Breast epithelium (tissue), 4 donors: ENCODE results near the gene FNTB. TPM values are rescaled to one million over a fixed set of nuclear protein-coding genes. Genes with fewer than 3 reads are reported as not detected.

ENCODE experiments used
- DNase-seq, 2 donors: peaks; one replicate each; pipeline ENCODE4 v3.0.0-alpha.2; 2019; ENCODE audit warnings: low spot score in 2 of 2
- H3K27ac ChIP-seq, 2 donors: fragments of 200-600 bp; sonication (generic) in 1 of 2; one replicate each; pipeline ENCODE4 v1.5.1; 2016 to 2019; ENCODE audit warnings: mild to moderate bottlenecking in 1 of 2
- H3K27me3 ChIP-seq, 2 donors: fragments of 200-600 bp; sonication (generic) in 1 of 2; one replicate each; pipeline versions ENCODE4 v1.5.1 to v1.6.0; 2017 to 2019; ENCODE audit warnings: control low read depth in 1 of 2, mild to moderate bottlenecking in 1 of 2
- H3K36me3 ChIP-seq: fragments of 200-600 bp; one replicate; pipeline ENCODE4 v1.5.1; 2019
- H3K4me1 ChIP-seq, 2 donors: fragments of 200-600 bp; sonication (generic); one replicate each; pipeline ENCODE4 v1.5.1; 2016 to 2019; ENCODE audit warnings: control low read depth in 1 of 2
- H3K4me3 ChIP-seq, 3 donors: fragments of 200-600 bp; sonication (generic); 1 replicate in 2 of 3; 2 replicates in 1 of 3; pipeline ENCODE4 v1.5.1; 2016 to 2019; ENCODE audit warnings: mild to moderate bottlenecking in 3 of 3, moderate library complexity in 2 of 3
- H3K9me3 ChIP-seq, 2 donors: fragments of 200-600 bp; sonication (generic) in 1 of 2; one replicate each; pipeline ENCODE4 v1.5.1; 2016 to 2019; ENCODE audit warnings: control low read depth in 1 of 2
- CTCF ChIP-seq, 3 donors: fragments of 450-650 bp; IDR thresholded peaks; one replicate each; pipeline ENCODE4 v1.5.1; 2016 to 2017; ENCODE audit warnings: antibody characterized with exemption in 3 of 3, mild to moderate bottlenecking in 3 of 3, moderate library complexity in 3 of 3
- POLR2A ChIP-seq: fragments of 450-650 bp; IDR thresholded peaks from one replicate; pipeline ENCODE4 v1.6.1; 2016; ENCODE audit warnings: antibody characterized with exemption, mild to moderate bottlenecking, moderate library complexity
- POLR2AphosphoS5 ChIP-seq, 3 donors: sonication (generic); formaldehyde crosslinking; IDR thresholded peaks; one replicate each; pipeline ENCODE4 v1.6.1; 2017; ENCODE audit warnings: antibody characterized with exemption in 3 of 3
- intact Hi-C: fragments of 100-400 bp; cut with DNase I; formaldehyde crosslinking; loops from one replicate; pipeline ENCODE4 v1.15.1; 2023; ENCODE audit warnings: low total_unique reads
- total RNA-seq, 3 donors: library from RNA; depleted of rRNA; stranded (reverse); fragments of >200 nt; gene quantifications; one replicate each; pipeline ENCODE4 v1.1.0, GENCODE V29; 2016

The FNTB gene
- total RNA-seq, 3 donors from 2014 or later = 15.7 to 22.9 (median 18.9) TPM

DNA sequence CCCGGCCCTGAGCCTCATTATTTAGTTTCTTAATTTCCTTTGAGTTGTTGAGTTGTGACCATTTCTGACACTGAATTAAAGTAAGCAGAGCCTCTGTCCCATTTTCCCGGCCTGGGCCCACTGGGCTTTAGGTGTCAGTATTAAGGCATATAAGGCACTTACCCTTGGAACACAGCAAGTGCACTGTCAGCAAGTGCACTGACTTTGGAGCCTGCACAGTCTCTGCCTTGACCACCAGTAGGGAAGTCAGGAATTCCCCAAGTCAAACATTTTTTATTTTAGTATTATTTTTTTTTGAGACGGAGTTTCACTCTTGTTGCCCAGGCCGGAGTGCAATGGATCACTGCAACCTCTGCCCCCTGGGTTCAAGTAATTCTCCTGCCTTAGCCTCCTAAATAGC lies 59.0 kb downstream of the FNTB start:
- Histone ChIP-seq H3K27me3 (no peaks in the 10 kb centered on the region), H3K4me1 (no peaks in the 10 kb centered on the region), H3K4me3 (no peak overlapping the region), H3K9me3 (no peaks in the 10 kb centered on the region), H3K27ac (no peak overlapping the region), H3K36me3 (no peaks in the 10 kb centered on the region)
- no peak for DNase-seq
- no peak for TF ChIP-seq POLR2A
- intact Hi-C loops = no loop called here

DNA sequence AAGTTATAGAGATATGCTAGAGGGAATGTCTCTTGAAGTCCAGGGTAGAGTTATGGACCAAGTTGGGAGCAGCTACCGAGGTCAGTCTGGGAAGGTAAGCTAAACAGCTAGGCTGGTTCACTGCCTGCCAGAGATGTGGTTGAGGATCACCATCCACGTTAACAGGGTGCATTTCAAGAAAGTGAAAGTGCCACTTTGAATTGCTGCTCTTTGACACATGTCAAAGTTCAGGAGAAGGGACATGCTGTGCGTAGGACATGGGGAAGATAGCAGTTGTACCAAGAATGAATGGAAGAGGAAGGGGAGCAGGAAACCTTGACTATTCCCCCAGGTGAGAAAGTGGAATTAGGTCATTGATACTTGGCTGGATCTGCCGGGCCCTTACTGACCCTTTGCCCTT lies 66.1 kb downstream of the FNTB start:
- no peak for DNase-seq
- no peak for TF ChIP-seq CTCF (IDR thresholded peaks at IDR 0.05)
- no peak for TF ChIP-seq POLR2AphosphoS5 (IDR thresholded peaks at IDR 0.05)
- TF ChIP-seq POLR2A = no peak
- Histone ChIP-seq H3K4me1 (no peaks in the 10 kb centered on the region), H3K27me3 (no peaks in the 10 kb centered on the region), H3K27ac (no peak overlapping the region), H3K36me3 (no peaks in the 10 kb centered on the region), H3K9me3 (no peaks in the 10 kb centered on the region), H3K4me3 (no peak overlapping the region)
- intact Hi-C loops = no loop called here

DNA sequence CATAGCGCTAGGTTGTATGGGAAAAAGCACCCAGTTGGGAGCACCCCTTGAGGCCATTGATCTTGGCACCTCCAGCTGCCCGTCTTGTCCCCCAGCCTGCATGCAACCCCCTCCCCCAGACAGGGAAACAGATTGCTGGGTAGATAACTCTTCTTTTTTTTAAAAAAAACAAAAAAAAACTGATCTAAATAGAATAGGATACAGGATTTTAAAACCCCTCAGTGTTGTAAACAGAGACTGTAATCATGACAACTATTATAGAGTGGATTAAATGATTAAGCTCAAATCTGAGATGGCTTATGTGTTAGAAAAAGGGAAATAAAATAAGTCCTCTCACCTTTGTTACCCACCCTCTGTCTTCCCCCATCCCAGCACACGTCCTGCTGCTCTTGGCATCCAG lies 66.8 kb downstream of the FNTB start:
- no peak for DNase-seq
- Histone ChIP-seq H3K36me3 (no peaks in the 10 kb centered on the region), H3K4me1 (no peaks in the 10 kb centered on the region), H3K9me3 (no peaks in the 10 kb centered on the region), H3K27ac (no peak overlapping the region), H3K27me3 (no peaks in the 10 kb centered on the region), H3K4me3 (no peak overlapping the region)
- intact Hi-C loops = no loop called here
- TF ChIP-seq CTCF (IDR thresholded peaks at IDR 0.05) (no peak), POLR2AphosphoS5 (IDR thresholded peaks at IDR 0.05) (no peak), POLR2A (no peak)

DNA sequence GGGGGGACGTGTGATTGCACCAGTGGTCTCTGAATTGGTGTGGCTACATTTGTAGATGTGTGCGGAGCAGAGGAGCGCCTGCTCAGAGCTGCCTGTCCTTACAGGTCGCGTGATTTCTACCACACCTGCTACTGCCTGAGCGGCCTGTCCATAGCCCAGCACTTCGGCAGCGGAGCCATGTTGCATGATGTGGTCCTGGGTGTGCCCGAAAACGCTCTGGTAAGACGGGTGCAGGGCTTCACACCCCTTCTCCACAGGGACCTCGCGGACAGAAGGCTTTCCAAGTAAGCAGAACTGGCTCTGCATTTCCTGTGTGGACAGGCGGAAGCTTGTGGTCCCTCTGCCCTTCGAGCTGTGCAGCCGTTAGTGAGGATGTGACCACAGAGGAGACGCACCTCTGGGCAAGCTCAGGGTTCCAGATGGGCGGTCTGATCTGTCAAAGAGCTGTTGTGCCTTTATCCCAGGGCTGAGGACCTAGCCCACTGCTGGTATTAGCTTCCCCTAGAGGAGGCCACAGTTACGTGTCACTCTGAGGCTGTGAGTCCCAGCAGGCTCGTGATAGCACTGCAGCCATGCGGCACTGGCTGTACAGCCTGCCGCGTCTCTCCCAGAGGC lies 67.9 kb downstream of the FNTB start:
- intact Hi-C loops = no loop called here
- Histone ChIP-seq H3K4me3 (no peak overlapping the region), H3K36me3 (no peaks in the 10 kb centered on the region), H3K4me1 (no peaks in the 10 kb centered on the region), H3K27ac (no peak overlapping the region), H3K9me3 (no peaks in the 10 kb centered on the region), H3K27me3 (no peaks in the 10 kb centered on the region)
- DNase-seq = no peak
- TF ChIP-seq POLR2A = no peak

DNA sequence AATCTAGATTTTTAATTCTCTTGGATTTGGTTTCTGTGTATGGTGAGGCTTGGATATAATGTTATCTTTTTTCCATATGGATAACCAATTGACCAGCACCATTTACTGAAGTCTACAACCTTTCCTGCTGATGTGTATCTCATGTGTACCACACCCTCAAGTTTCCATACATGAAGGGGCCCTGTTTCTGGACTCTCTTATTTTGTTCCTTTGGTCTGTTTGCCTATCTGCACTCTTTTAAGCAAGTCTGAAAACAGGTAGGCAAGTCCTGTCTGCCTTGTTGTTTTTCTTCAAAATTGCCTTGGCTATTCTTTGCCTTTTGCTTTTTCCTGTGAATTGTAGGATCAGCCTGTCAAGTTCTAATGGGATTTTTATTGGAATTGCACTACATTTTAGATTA lies 71.0 kb downstream of the FNTB start:
- no peaks in the 10 kb centered on the region for H3K4me1 ChIP-seq
- no peak overlapping the region for H3K27ac ChIP-seq
- no peaks in the 10 kb centered on the region for H3K9me3 ChIP-seq
- no peak overlapping the region for H3K4me3 ChIP-seq
- no peaks in the 10 kb centered on the region for H3K27me3 ChIP-seq
- TF ChIP-seq POLR2AphosphoS5 (IDR thresholded peaks at IDR 0.05) (no peak), CTCF (IDR thresholded peaks at IDR 0.05) (no peak), POLR2A (no peak)
- intact Hi-C loops = no loop called here
- no peaks in the 10 kb centered on the region for H3K36me3 ChIP-seq
- no peak for DNase-seq

DNA sequence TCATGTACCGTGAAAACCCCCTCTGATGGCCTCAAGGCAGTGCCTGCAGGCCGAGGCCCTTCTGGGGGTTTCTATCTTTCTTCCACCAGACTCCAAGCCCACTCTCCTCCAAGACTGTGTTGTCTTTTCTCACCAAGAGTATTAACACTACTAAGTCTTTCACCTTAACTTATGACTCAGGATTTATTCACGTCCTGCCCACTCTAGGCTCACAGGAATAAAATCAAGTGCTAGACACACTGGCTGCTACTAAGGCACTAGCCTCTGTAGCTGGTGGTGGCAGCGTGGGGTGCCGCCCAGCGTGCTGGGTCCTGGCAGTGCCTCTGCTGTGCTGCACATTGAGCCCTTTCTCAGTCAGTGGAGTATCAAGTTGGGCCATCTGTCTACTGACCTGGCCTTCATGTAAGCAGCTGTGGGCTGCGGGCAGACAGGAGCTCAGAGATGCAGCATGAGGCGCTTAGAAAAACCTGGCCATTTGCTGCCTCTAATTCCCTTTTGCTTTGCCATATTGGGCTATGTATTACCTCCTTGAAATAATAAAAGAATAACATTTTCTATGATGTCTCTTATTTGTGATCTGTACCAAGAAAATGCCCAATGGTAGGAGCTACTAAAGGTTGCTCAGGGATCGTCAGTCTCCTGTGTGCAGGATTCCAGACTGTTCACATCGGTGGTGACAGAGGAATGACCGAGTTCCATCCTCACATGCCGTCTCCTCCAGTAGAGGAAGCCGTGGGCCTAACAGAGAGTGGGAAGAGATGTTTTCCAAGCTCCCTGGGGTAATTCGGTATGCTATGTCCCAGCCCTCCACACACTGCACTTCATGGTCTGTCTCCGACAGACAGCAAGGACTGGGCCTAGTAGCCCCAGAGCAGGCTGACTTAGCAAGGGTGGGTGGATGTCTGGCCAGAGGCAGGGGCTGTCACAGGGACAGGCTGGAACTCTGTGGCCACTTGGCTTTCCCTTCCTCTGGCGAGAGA lies 75.7 kb downstream of the FNTB start:
- Histone ChIP-seq H3K27me3 (no peaks in the 10 kb centered on the region), H3K36me3 (no peaks in the 10 kb centered on the region), H3K4me1 (no peaks in the 10 kb centered on the region), H3K4me3 (no peak overlapping the region), H3K9me3 (no peaks in the 10 kb centered on the region), H3K27ac (peak overlapping the region in 1 of 2 donors; percentile 23)
- intact Hi-C loops = no loop called here
- no peak for DNase-seq
- TF ChIP-seq POLR2A (no peak), CTCF (IDR thresholded peaks at IDR 0.05) (no peak), POLR2AphosphoS5 (IDR thresholded peaks at IDR 0.05) (no peak)
